ENCODE results near the gene DISC1.

The DISC1 gene

DNA sequence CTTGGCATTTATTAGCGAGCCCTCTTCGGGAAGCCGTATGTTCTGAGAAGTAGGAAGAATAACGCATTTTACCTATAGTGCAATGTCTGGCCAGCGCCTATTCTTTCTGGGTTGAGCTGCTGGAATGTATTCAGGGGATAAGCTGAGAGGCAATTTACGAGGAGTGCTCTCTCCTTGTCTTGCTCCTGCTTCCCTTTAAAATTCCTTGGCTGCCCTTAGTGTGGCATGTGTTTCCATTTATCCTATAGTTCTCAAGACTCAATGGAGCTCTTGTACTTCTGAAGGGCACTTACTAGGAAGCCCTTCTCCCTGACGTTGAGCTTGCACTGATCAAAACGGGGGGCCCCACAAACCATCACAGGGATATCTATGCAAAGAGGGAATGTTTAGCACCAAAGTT lies 364.6 kb downstream of the DISC1 start:
- TF ChIP-seq CTCF (IDR thresholded peaks at IDR 0.05), result no peak

DNA sequence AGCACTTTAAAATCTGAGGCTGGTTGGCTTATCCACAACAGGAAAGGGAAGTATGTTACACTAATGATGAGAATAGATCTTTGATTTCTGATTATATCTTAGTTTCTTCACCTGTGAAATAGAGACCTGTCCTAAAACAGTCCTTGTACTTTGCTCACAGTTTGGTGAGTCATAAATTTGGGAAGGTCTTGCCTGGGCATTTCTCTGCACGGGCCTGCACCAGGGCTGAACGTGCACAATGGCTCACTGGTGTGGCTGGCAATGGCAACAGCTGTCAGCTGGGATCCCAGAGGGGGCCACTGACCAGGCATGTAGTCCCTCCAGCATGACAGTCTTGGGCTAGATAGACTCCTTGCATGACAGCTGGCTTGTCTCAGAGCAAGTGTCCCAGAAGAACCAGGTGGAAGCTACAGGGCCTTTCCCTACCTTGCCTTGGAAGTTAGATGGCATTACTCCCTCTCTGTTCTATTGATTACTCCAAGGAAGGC lies 367.4 kb downstream of the DISC1 start:
- no peak for TF ChIP-seq CTCF (IDR thresholded peaks at IDR 0.05)

DNA sequence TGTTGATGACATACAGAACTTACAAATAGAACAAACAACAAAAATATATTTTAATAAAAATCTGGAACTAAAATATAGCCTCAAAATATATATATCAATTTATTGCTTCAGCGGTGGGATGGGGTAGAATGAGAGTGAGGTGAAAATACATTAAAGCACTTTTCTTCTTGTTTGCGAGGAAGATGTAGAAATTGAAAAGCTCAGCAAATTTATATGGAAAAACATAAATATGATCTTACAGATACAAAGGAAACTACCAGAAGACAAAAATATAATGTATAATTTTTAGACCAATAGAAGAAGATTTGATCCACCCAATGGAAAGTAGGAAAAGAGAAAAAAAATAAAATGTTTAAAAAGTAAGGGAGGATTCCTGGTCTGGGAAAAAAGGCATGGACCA lies 372.2 kb downstream of the DISC1 start:
- TF ChIP-seq CTCF (IDR thresholded peaks at IDR 0.05), result no peak

GRCh38 chr1:232005300-232005699 lies 378.7 kb downstream of the DISC1 start:
- no peak for TF ChIP-seq CTCF (IDR thresholded peaks at IDR 0.05)

GRCh38 chr1:232009741-232010140 lies 383.2 kb downstream of the DISC1 start:
- TF ChIP-seq CTCF (IDR thresholded peaks at IDR 0.05), result no peak

DNA sequence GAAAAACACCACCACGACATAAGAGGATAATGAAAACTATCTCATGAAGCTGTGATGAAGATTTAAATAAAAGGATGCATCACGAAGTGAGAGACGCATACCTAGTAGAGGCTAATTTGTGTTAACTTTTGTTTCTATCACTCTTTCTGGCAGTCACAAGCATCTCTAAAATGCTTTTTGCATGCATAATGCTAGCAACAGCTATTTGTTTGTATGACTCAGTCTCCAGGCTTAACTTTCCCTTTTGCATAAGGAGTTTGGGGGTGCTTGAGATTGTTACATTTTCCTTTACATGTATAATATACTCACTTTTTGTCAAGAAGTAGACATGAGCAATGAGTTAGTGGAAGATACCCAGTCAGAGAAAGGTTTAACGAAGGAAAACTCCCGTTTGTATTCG lies 385.4 kb downstream of the DISC1 start:
- no peak for TF ChIP-seq CTCF (IDR thresholded peaks at IDR 0.05)

GRCh38 chr1:232012773-232013386 lies 386.3 kb downstream of the DISC1 start:
- no peak for TF ChIP-seq CTCF (IDR thresholded peaks at IDR 0.05)

DNA sequence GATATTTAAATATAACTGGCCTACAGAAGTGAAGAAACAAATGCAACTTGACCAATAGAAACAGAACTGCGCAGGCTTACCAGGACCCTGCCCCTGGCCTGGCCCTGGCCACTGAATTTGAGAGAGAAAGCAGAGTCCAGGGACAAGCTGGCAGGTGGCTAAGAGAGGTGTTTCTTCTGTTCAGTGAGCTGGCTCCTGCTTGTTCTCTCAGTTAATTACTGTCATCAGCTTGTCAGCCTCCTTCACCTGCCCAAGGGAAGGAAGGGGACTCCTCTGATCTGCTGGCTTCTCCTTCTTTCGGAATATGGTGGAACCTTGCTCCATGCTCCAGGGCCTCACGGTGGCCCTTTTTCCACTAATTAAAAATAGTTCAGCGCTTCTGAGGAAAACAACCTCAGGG lies 388.4 kb downstream of the DISC1 start:
- no peak for TF ChIP-seq CTCF (IDR thresholded peaks at IDR 0.05)

Measured in LNCAP (cell line).